ENCODE results near the gene UIMC1.

Gene UIMC1

DNA sequence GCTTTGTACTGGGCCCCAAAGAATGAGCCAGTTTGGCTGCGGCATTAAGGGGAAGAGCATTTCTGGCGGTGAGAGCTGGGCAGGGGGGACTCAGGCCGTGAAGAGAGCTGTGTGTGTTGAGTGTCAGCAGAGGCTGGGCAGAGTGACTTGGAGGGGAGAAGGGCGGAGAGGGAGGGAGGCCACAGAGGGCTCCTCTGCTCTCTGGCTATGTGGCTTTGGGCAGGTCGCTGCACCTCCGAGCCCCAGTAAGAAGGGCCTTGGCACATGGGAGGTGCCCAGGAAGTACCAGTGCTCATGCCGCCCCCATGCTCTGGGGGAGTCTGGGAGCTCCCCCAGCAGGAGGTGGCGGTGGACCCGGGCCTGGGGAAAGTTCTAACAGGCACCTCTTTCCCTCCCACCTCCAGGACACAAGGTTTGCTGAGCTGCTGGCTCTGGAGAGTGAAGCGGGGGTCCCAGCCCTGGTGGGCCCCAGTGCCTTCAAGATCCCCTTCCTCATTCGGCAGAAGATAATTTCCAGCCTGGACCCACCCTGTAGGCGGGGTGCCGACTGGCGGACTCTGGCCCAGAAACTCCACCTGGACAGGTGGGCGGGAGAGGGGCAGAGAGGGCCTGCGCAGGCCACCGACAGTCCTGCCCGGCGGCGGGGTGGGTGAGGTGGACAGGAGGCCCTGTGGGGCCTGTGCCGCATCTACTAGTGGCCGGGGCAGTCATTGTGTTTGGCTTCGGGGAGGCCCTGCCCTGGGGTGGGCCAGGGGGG, 127.5 kb downstream of the UIMC1 start:
- TF ChIP-seq, protein P1, sequence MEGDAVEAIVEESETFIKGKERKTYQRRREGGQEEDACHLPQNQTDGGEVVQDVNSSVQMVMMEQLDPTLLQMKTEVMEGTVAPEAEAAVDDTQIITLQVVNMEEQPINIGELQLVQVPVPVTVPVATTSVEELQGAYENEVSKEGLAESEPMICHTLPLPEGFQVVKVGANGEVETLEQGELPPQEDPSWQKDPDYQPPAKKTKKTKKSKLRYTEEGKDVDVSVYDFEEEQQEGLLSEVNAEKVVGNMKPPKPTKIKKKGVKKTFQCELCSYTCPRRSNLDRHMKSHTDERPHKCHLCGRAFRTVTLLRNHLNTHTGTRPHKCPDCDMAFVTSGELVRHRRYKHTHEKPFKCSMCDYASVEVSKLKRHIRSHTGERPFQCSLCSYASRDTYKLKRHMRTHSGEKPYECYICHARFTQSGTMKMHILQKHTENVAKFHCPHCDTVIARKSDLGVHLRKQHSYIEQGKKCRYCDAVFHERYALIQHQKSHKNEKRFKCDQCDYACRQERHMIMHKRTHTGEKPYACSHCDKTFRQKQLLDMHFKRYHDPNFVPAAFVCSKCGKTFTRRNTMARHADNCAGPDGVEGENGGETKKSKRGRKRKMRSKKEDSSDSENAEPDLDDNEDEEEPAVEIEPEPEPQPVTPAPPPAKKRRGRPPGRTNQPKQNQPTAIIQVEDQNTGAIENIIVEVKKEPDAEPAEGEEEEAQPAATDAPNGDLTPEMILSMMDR (IDR thresholded peaks at IDR 0.05; ENCODE audit: extremely low read depth, missing control alignments): no peak
- DNase-seq (ENCODE audit: low spot score): no peak

DNA sequence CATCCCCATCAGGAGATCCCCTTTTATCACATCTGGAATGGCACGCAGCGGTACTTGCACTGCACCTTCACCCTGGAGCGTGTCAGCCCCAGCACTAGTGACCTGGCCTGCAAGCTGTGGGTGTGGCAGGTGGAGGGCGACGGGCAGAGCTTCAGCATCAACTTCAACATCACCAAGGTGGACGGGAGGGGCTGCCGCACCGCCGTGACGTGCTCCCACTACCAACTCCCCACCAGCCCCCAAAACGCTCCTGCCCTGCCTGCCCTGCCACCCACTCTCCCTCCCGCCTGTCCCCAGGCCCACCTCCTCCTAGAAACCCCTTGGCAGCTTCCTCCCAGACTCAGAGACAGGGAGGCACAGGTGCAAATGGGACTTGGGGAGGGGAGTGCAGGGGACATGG, 128.1 kb downstream of the UIMC1 start:
- no peak for DNase-seq (ENCODE audit: low spot score)
- TF ChIP-seq, protein P1 (IDR thresholded peaks at IDR 0.05; ENCODE audit: extremely low read depth, missing control alignments): no peak

DNA sequence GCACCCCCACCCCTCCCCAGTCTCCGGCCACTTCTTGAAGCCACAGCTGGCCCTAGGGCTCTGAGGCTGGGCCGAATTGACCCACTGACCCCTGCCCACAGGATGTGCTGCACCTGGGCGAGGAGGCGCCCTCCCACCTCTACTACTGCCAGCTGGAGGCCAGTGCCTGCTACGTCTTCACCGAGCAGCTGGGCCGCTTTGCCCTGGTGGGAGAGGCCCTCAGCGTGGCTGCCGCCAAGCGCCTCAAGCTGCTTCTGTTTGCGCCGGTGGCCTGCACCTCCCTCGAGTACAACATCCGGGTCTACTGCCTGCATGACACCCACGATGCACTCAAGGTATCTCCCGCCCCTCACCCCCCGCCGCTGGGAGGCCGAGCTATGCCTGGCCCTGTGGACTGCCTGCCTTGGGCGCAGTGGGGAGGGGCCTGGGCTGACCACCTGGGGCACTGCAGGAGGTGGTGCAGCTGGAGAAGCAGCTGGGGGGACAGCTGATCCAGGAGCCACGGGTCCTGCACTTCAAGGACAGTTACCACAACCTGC, 128.7 kb downstream of the UIMC1 start:
- DNase-seq (ENCODE audit: low spot score): no peak
- TF ChIP-seq, protein P1 (IDR thresholded peaks at IDR 0.05; ENCODE audit: extremely low read depth, missing control alignments): no peak

DNA sequence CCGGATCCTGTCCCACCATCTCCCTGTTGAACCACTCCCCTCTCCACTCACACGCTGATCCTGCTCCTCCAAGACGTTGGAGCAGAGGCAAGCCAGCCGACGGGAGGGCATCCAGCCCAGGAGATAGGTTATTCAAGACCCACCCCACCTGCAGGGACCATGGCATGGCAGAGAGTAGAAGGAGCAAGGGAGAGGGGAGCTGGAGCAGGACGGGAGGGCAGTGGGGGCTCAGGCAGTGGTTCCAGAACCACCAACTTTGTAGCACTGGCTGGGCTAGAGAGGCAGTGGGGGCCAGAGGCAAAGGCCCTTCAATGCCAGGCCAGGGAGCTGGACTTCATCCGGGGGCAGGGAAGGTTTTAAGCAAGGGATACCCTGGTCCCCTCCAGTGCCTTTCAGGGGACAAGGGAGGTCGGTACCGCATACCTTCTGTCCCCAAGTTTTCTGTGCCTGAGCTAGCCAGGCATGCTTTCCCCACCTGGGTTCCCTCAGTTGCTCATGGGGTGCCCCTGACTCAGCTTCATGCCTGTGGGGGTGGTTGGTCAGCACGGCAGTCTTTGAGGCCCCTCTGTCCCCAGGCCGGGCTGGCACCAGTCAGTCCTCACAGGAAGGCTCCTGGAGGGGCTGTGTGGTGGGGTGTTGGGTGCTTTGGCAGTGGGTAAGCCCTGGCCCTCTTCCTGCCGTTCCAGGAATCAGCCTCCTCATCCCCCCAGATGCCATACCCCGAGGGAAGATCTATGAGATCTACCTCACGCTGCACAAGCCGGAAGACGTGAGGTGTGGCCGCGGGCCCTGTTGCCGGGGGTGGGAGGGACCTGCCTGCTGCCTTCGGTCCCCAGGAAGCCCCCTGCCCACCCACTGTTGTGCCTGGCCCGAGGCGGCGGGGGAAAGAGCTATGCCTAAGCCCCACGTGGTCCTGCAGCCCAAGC, 129.8 kb downstream of the UIMC1 start:
- TF ChIP-seq, protein P1 (IDR thresholded peaks at IDR 0.05; ENCODE audit: extremely low read depth, missing control alignments): no peak
- no peak for DNase-seq (ENCODE audit: low spot score)

DNA sequence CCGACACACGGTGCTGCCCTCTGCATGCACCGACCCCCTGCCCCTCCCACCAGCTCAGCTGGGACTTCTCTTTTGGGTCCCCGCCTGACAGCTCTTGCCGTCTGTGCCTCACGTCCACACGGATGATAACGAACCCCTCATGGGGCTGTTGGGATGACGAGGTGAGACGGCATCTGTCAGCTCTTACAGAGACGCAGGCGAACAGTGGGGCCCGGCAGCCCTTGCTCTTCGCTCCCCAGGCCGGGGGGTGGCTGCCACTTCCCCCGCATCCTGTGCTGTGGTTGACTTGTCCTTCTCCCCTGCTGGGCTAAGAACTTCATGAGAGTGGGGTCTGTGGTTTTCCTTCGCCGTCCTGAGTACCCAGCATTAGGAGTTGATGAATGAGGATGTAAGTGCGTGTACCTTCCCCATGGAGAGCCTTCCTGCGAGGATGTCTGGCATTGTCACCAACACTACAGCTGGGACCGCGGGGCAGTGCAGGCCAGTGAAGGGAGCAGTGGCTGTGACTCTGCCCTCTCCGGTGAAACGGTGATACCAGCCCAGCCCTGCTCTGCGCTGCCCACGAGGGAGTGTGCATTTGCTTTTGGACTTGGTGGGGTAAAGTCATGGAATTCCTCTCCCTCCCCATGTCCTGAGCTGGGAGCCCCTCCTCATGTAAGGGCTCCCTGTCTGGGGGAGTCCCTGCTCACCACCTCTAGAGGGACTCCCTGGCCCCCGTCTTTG, 130.6 kb downstream of the UIMC1 start:
- no peak for DNase-seq (ENCODE audit: low spot score)
- TF ChIP-seq, protein P1 (IDR thresholded peaks at IDR 0.05; ENCODE audit: extremely low read depth, missing control alignments): no peak

DNA sequence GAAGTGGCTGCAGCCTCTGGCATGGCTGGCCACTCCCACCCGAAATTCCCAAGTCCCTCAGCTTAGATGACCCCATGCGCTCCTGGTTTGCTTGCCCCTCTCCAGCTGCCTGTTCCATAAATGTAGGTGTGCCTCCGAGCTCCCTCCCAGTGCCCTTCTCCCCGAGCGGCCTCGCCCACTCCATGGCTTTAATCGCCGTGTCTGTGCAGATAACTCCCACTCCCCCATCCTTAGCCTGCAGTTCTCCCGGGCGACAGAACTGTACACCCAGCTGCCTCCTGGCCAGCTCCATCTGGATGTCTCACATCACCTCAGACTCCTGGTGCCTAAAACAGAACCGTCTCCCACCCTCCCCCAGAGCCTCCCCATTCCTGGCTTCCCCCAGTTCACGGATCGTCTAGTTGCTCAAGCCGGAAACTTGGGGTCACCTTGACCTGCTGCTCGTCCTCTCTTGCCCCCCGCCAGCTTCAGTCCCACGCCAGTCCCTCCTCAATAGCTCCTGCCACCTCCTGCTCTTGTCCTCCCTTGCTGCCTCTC, 131.5 kb downstream of the UIMC1 start:
- TF ChIP-seq, protein P1 (IDR thresholded peaks at IDR 0.05; ENCODE audit: extremely low read depth, missing control alignments): no peak
- DNase-seq (ENCODE audit: low spot score): no peak

Data from GM20000 (cell line).